IMR-90 (cell line): ENCODE measurements around the gene BFAR. TPM values are rescaled to one million over a fixed set of nuclear protein-coding genes. Genes with fewer than 3 reads are reported as not detected.

Source experiments
- ATAC-seq: fragments of 200-7000 bp; cut with Tn5 transposase; 2 replicates; pipeline ENCODE4 v1.9.1; 2020; ENCODE audit warnings: low read depth, mild to moderate bottlenecking, moderate library complexity
- BruUV-seq: library from RNA; stranded (reverse); fragments of 400-500 nt; replicated peaks from 2 replicates; lab custom pipeline; 2021; lab: Mats Ljungman, UMichigan
- CTCF ChIA-PET: fragments of 300-600 bp; formaldehyde crosslinking; extraction: SDS; loops from one replicate; lab custom pipeline; 2021; ENCODE audit warnings: antibody characterized with exemption; lab: Yijun Ruan, JAX
- POLR2A ChIA-PET: fragments of 300-600 bp; sonication (Branson Sonifier 250); formaldehyde crosslinking; loops from one replicate; lab custom pipeline; 2022; ENCODE audit warnings: antibody characterized with exemption; ENCODE audit not compliant: unreplicated experiment; lab: Charles Lee
- DNase-seq: peaks from one replicate; pipeline ENCODE4 v3.0.0; 2013
- H2AFZ ChIP-seq: replicated peaks from 2 replicates; pipeline ENCODE3; 2013; ENCODE audit warnings: low read length, mild to moderate bottlenecking; ENCODE audit not compliant: poor library complexity
- H2AK5ac ChIP-seq: 2 replicates; pipeline ENCODE4 v1.6.1; 2013; ENCODE audit warnings: low read depth, low read length, inconsistent platforms
- H2AK9ac ChIP-seq: replicated peaks from 2 replicates; pipeline ENCODE3; 2013; ENCODE audit warnings: mild to moderate bottlenecking, low read depth, low read length, moderate library complexity; ENCODE audit not compliant: poor library complexity
- H2BK120ac ChIP-seq: 2 replicates; pipeline ENCODE4 v1.6.1; 2013; ENCODE audit warnings: low read depth, low read length, inconsistent platforms
- H2BK15ac ChIP-seq: 3 replicates; pipeline ENCODE4 v1.6.1; 2013; ENCODE audit warnings: low read depth, low read length, inconsistent platforms
- H2BK20ac ChIP-seq: 2 replicates; pipeline ENCODE4 v1.6.1; 2013; ENCODE audit warnings: low read depth, mild to moderate bottlenecking, inconsistent platforms, low read length, moderate library complexity
- H2BK5ac ChIP-seq: 2 replicates; pipeline ENCODE4 v1.6.1; 2013; ENCODE audit warnings: mild to moderate bottlenecking, low read depth, low read length, inconsistent platforms; ENCODE audit not compliant: poor library complexity, severe bottlenecking
- H3K14ac ChIP-seq: replicated peaks from 2 replicates; pipeline ENCODE4 v1.6.1; 2013; ENCODE audit warnings: low read depth, low read length, inconsistent platforms
- H3K18ac ChIP-seq: 2 replicates; pipeline ENCODE4 v1.6.1; 2013; ENCODE audit warnings: low read depth, low read length, control low read depth
- H3K23ac ChIP-seq: 2 replicates; pipeline ENCODE4 v1.6.1; 2013; ENCODE audit warnings: low read depth, low read length, inconsistent platforms
- H3K27ac ChIP-seq: 2 replicates; pipeline ENCODE4 v1.5.1; 2013; ENCODE audit warnings: mild to moderate bottlenecking, control low read depth, low read length; ENCODE audit not compliant: insufficient read depth
- H3K27me3 ChIP-seq: 2 replicates; pipeline ENCODE4 v1.6.1; 2013; ENCODE audit warnings: low read length; ENCODE audit not compliant: control insufficient read depth, insufficient read depth
- H3K36me3 ChIP-seq: 2 replicates; pipeline ENCODE4 v1.6.1; 2013; ENCODE audit warnings: low read length, mixed read lengths; ENCODE audit not compliant: control insufficient read depth, insufficient read depth
- H3K4ac ChIP-seq: 2 replicates; pipeline ENCODE4 v1.6.1; 2013; ENCODE audit warnings: low read depth, low read length, inconsistent platforms
- H3K4me1 ChIP-seq: 2 replicates; pipeline ENCODE4 v1.6.1; 2013; ENCODE audit warnings: low read length, mixed read lengths; ENCODE audit not compliant: control insufficient read depth, insufficient read depth
- H3K4me2 ChIP-seq: 2 replicates; pipeline ENCODE4 v1.6.1; 2013; ENCODE audit warnings: low read depth, mild to moderate bottlenecking, control low read depth, low read length, moderate library complexity
- H3K4me3 ChIP-seq: 2 replicates; pipeline ENCODE4 v1.5.1; 2013; ENCODE audit warnings: low read depth, mild to moderate bottlenecking, control low read depth, low read length, moderate library complexity; ENCODE audit not compliant: insufficient read depth
- H3K56ac ChIP-seq: 2 replicates; pipeline ENCODE4 v1.6.1; 2013; ENCODE audit warnings: low read length, inconsistent platforms; ENCODE audit not compliant: insufficient read depth; ENCODE audit errors: extremely low read depth
- H3K79me1 ChIP-seq, 2 experiments: 2 replicates each; pipeline ENCODE4 v1.6.1; 2013; ENCODE audit warnings: low read length in 2 of 2, inconsistent platforms in 1 of 2, low read depth in 1 of 2
- H3K9ac ChIP-seq: 2 replicates; pipeline ENCODE4 v1.6.1; 2013; ENCODE audit warnings: low read depth, low read length, control low read depth
- H3K9me1 ChIP-seq: 2 replicates; pipeline ENCODE4 v1.6.1; 2013; ENCODE audit warnings: low read length, inconsistent platforms; ENCODE audit not compliant: insufficient read depth
- H3K9me3 ChIP-seq: 2 replicates; pipeline ENCODE4 v1.6.1; 2013; ENCODE audit warnings: low read length; ENCODE audit not compliant: control insufficient read depth, insufficient read depth
- H4K20me1 ChIP-seq: 2 replicates; pipeline ENCODE4 v1.6.1; 2013; ENCODE audit warnings: low read length, inconsistent platforms; ENCODE audit not compliant: insufficient read depth
- H4K5ac ChIP-seq: 2 replicates; pipeline ENCODE4 v1.6.1; 2013; ENCODE audit warnings: mild to moderate bottlenecking, low read depth, low read length, control low read depth
- H4K8ac ChIP-seq, 2 experiments: 2 replicates each; pipeline ENCODE4 v1.6.1; 2013; ENCODE audit warnings: low read depth in 2 of 2, low read length in 2 of 2, control low read depth in 1 of 2, inconsistent platforms in 1 of 2
- H4K91ac ChIP-seq: 2 replicates; pipeline ENCODE4 v1.6.1; 2013; ENCODE audit warnings: low read depth, low read length, inconsistent platforms; ENCODE audit not compliant: insufficient read depth
- BHLHE40 ChIP-seq: fragments of 150-350 bp; IDR thresholded peaks from 2 replicates; pipeline ENCODE4 v1.6.1; 2016; ENCODE audit warnings: mild to moderate bottlenecking, low read depth, low read length
- CEBPB ChIP-seq: IDR thresholded peaks from 2 replicates; pipeline ENCODE4 v1.6.1; 2012; ENCODE audit warnings: low read depth, low read length, improper control_type of control experiment
- CHD1 ChIP-seq: IDR thresholded peaks from 2 replicates; pipeline ENCODE4 v1.6.1; 2012; ENCODE audit warnings: low read depth, low read length, improper control_type of control experiment
- CTCF ChIP-seq: conservative IDR thresholded peaks from 2 replicates; pipeline ENCODE4 v1.5.1; 2012; ENCODE audit warnings: mild to moderate bottlenecking, low read depth, low read length, improper control_type of control experiment
- ELK1 ChIP-seq: fragments of 150-350 bp; IDR thresholded peaks from 2 replicates; pipeline ENCODE4 v1.6.1; 2016; ENCODE audit warnings: low read depth, mild to moderate bottlenecking, low read length, moderate library complexity, borderline replicate concordance
- FOS ChIP-seq: fragments of 150-350 bp; IDR thresholded peaks from 2 replicates; pipeline ENCODE4 v1.6.1; 2016; ENCODE audit warnings: low read depth, low read length
- MAFK ChIP-seq: IDR thresholded peaks from 2 replicates; pipeline ENCODE4 v1.6.1; 2012; ENCODE audit warnings: low read depth, low read length, improper control_type of control experiment
- MAZ ChIP-seq: IDR thresholded peaks from 2 replicates; pipeline ENCODE4 v1.6.1; 2012; ENCODE audit warnings: low read depth, mild to moderate bottlenecking, low read length, improper control_type of control experiment, moderate library complexity, borderline replicate concordance
- MXI1 ChIP-seq: IDR thresholded peaks from 2 replicates; pipeline ENCODE4 v1.6.1; 2012; ENCODE audit warnings: low read depth, mild to moderate bottlenecking, low read length, moderate library complexity, borderline replicate concordance
- NFE2L2 ChIP-seq: fragments of 150-350 bp; IDR thresholded peaks from 2 replicates; pipeline ENCODE4 v1.6.1; 2016; ENCODE audit warnings: low read depth, mild to moderate bottlenecking, low read length
- POLR2A ChIP-seq: IDR thresholded peaks from 2 replicates; pipeline ENCODE4 v1.6.1; 2012; ENCODE audit warnings: mild to moderate bottlenecking, low read depth, low read length
- RAD21 ChIP-seq: IDR thresholded peaks from 2 replicates; pipeline ENCODE4 v1.6.1; 2012; ENCODE audit warnings: low read length, improper control_type of control experiment
- RCOR1 ChIP-seq: IDR thresholded peaks from 2 replicates; pipeline ENCODE4 v1.6.1; 2012; ENCODE audit warnings: mild to moderate bottlenecking, low read length, improper control_type of control experiment; ENCODE audit not compliant: insufficient replicate concordance
- RFX5 ChIP-seq: IDR thresholded peaks from 2 replicates; pipeline ENCODE4 v1.8.0; 2012; ENCODE audit warnings: low read depth, mild to moderate bottlenecking, low read length, moderate library complexity
- SMC3 ChIP-seq: fragments of 150-350 bp; IDR thresholded peaks from 2 replicates; pipeline ENCODE4 v1.6.1; 2016; ENCODE audit warnings: low read depth, mild to moderate bottlenecking, antibody characterized with exemption, low read length, moderate library complexity
- USF2 ChIP-seq: fragments of 150-350 bp; IDR thresholded peaks from 2 replicates; pipeline ENCODE4 v1.6.1; 2017; ENCODE audit warnings: mild to moderate bottlenecking, antibody characterized with exemption, low read length, low read depth
- WGBS, 2 experiments: methylation state at CpG; one replicate each; pipeline versions ENCODE4 v1.1.5 to v1.1.7; 2013; ENCODE audit warnings: missing lambda C conversion rate in 2 of 2; ENCODE audit not compliant: insufficient read length in 1 of 2; ENCODE audit errors: extremely low coverage in 2 of 2; 5-methylcytosine and 5-hydroxymethylcytosine counted together
- dilution Hi-C: fragments of 300-500 bp; cut with HindIII; formaldehyde crosslinking; loops from one replicate; pipeline ENCODE4 v1.14.3; 2018; ENCODE audit warnings: low sequenced_read_pairs; ENCODE audit not compliant: unreplicated experiment
- in situ Hi-C: fragments of 300-500 bp; cut with MboI; formaldehyde crosslinking; loops from 3 replicates; pipeline ENCODE4 v1.14.3; 2019; ENCODE audit warnings: low sequenced_read_pairs, inconsistent platforms, mixed read lengths
- intact Hi-C: fragments of 100-400 bp; cut with micrococcal nuclease; formaldehyde crosslinking; loops from 2 replicates; pipeline ENCODE4 v1.10.0; 2022
- polyA plus RNA-seq, 3 experiments: library from polyadenylated mRNA; depleted of rRNA; stranded (reverse); fragments of >200 nt; gene quantifications; 2 replicates each; pipeline ENCODE4 v1.2.3, GENCODE V29; 2012; ENCODE audit warnings: low replicate concordance in 1 of 3
- total RNA-seq: library from RNA; depleted of rRNA; stranded (reverse); fragments of >200 nt; gene quantifications from 2 replicates; pipeline ENCODE4 v1.2.3, GENCODE V29; 2012

BFAR gene
- total and polyA plus RNA-seq, 2 of the 4 experiments (the other 2 are of a cell fraction): 46.6 to 56.5 TPM

GRCh38 chr16:14640538-14640937, 7.8 kb downstream of the BFAR start:
- in situ Hi-C loops (loop anchor here (25.0 kb wide), 1 partner anchor 322 kb away; no protein-coding TSS in a partner anchor), dilution Hi-C loops (no loop called here), intact Hi-C loops (no loop called here)
- H3K56ac ChIP-seq: no peak overlapping the region
- 96% methylated on average over 5 of the region's 10 CpGs; no CpG with 5 or more reads in 1 of the 2 experiments for WGBS, 2 experiments
- H4K8ac ChIP-seq: no peak overlapping the region
- no peaks in the 10 kb centered on the region; the same call in 1 of the 2 replicates for H3K9me1 ChIP-seq
- TF ChIP-seq RFX5 (no peak), POLR2A (no peak), CTCF (no peak), MXI1 (no peak), BHLHE40 (no peak), RAD21 (no peak), SMC3 (no peak), ELK1 (no peak), NFE2L2 (no peak), USF2 (no peak), CHD1 (no peak), FOS (no peak), MAZ (no peak), RCOR1 (no peak), CEBPB (no peak), MAFK (no peak)
- ATAC-seq: no peak
- H4K91ac ChIP-seq: no peak overlapping the region
- H3K4me3 ChIP-seq: no peak overlapping the region
- H3K4ac ChIP-seq: no peak overlapping the region
- no peak overlapping the region for H3K4me2 ChIP-seq
- no peak overlapping the region for H3K27ac ChIP-seq
- H3K4me1 ChIP-seq: no peaks in the 10 kb centered on the region
- H3K36me3 ChIP-seq: peaks cover 27% of the 10 kb centered on the region
- no peak overlapping the region for H2BK15ac ChIP-seq
- no peak overlapping the region for H2BK120ac ChIP-seq
- H3K9ac ChIP-seq: no peak overlapping the region
- no TSS peak for BruUV-seq
- no peak overlapping the region for H3K14ac ChIP-seq
- no peak overlapping the region for H2AFZ ChIP-seq
- H2BK20ac ChIP-seq: no peak overlapping the region
- ChIA-PET POLR2A (interaction anchor here (0.6 kb wide), 1 partner anchor 21 kb away, joined by 3 read pairs; no protein-coding TSS in a partner anchor), CTCF (no interaction called here)
- no peak overlapping the region for H3K23ac ChIP-seq
- H3K18ac ChIP-seq: no peak overlapping the region
- no peaks in the 10 kb centered on the region for H3K27me3 ChIP-seq
- H3K9me3 ChIP-seq: no peaks in the 10 kb centered on the region
- H2AK9ac ChIP-seq: no peak overlapping the region
- no peak overlapping the region for H4K5ac ChIP-seq
- no peak overlapping the region for H2AK5ac ChIP-seq
- H4K20me1 ChIP-seq: peaks cover 67% of the 10 kb centered on the region
- DNase-seq: no peak
- H3K79me1 ChIP-seq: peaks cover 9 to 56% of the 10 kb centered on the region in 2 experiments
- no peak overlapping the region for H2BK5ac ChIP-seq
